KBM-7 (cell line): ENCODE measurements around the gene BMP2.
A peak's percentile ranks its signal among the peaks of the same experiment; 100 is the strongest.

Experiments
- DNase-seq: peaks from one replicate; pipeline ENCODE4 v3.0.0-alpha.2; 2015
- in situ Hi-C: fragments of 300-500 bp; cut with MboI; formaldehyde crosslinking; loops from 2 replicates; pipeline ENCODE4 v1.14.3; 2020; ENCODE audit warnings: low sequenced_read_pairs, low pct_unique_long_range_greater_than_20kb, mixed read lengths

BMP2 gene

DNA sequence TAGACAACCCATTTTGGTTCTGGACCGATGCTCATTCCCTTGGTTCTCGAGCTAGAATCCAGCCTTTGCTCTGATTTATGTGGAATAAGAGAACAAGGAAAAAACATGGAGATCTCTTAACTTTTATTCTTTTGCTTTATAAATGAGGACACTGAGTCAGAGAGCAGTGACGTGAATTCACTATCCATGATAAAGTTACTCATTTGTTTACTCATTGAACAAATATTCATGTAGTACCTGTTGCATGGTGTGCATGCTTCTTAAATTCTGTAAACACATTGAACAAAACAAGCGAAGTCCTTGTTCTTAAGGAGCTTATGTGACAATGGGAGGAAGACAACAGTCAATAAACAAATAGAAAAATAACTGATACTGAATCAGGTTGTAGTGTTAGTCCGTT lies 56.9 kb downstream of the BMP2 start:
- DNase-seq, result no peak
- in situ Hi-C loops, result no loop called here

DNA sequence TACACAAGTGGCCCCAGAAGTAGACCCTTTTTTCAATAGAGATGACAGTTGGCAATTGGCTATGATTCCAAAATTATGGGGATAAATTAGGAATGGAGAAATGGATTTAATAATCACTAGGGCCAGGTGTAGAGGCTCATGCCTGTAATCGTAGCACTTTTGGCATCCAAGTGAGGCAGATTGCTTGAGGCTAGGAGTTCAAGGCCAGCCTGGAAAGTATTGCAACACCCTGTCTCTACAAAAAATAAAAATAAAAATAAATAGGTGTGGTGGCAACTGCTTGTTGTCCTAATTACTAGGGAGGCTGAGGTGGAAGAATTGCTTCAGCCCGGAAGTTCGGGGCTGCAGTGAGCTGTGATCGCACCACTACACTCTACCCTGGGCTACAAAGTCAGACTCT lies 60.0 kb downstream of the BMP2 start:
- in situ Hi-C loops, result no loop called here
- no peak for DNase-seq

DNA sequence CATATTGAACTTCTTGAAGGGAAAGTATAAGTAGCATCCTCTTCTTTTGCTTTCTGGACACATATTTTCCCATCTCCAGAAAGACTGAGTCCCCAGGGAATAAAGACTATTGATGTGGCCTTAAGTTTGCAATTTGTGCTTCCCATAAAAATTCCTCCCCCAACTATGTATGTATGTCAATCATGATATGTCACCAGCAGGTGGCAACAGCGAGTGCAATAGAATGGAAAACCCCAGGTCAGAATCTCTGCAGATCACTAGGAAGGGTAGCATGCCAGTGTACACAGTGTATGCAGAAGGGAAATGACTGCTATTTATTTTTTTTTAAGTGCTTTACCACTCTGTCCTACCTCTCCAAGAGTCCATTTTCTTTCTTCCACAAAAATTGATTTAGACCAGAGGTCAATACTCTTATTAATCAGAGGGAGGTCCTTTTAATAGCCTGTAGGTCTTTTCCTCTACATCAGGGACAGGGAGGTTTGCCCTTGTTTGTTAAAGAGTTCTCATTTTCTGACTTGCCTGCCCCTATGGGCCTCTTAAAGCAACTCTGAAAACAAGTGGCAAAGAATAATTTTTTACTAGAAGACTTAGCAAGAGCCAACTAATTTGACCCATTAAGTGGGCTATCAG lies 61.4 kb downstream of the BMP2 start:
- peak; percentile 59 for DNase-seq
- in situ Hi-C loops, result no loop called here

DNA sequence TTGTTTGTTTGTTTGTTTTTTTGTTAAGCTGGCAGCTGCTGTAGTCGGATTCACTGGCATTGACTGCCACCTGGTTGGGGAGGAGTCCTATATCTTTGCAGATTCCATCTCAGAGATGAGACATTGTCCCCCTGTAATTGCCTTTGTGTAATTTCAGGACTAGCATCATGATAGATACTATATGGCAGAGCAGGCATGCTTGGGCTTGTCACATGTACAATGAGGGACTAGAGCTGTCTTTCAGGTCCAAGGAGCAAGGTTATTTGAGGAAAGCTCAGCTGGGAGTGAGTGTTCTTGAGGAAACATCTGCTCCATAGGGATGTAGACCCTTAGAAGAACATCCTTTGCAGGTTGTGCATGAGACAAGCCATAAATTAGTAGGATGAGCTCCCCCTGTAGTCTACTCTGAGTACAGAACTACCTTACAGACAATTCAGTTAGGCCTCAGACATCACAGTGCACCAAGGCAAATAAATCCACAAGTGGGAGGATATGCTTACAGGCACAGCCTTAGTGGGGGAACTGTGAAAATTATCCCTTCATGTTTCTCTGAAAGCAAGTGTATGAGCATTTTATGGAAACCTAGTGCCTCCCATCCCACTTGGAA lies 62.1 kb downstream of the BMP2 start:
- in situ Hi-C loops, result no loop called here

More for the DNA sequence above, 62.1 kb downstream of the BMP2 start:
- DNase-seq, result no peak
